GM23338 (cell line): Measurements from ENCODE around the gene ZNF441. TPM values are rescaled to one million over a fixed set of nuclear protein-coding genes. Genes with fewer than 3 reads are reported as not detected.

Source experiments
- ATAC-seq: fragments of 200-7000 bp; cut with Tn5 transposase; 3 replicates; pipeline ENCODE4 v1.9.1; 2020
- DNase-seq: peaks from one replicate; pipeline ENCODE4 v3.0.0-alpha.2; 2015; ENCODE audit warnings: low spot score
- H2AFZ ChIP-seq: fragments of 200-600 bp; sonication (generic); 2 replicates; pipeline ENCODE4 v1.8.0; 2016; ENCODE audit warnings: antibody characterized with exemption, mild to moderate bottlenecking, moderate library complexity
- H3F3A ChIP-seq: fragments of 200-600 bp; sonication (generic); replicated peaks from 2 replicates; pipeline ENCODE4 v1.8.0; 2017; ENCODE audit warnings: antibody characterized with exemption, mixed run types, low read depth
- H3K27ac ChIP-seq: fragments of 200-600 bp; sonication (generic); 2 replicates; pipeline ENCODE4 v1.6.1; 2016; ENCODE audit warnings: low read depth
- H3K27me3 ChIP-seq: fragments of 200-600 bp; sonication (generic); 2 replicates; pipeline ENCODE4 v1.8.0; 2016; ENCODE audit warnings: mild to moderate bottlenecking, mixed run types, moderate library complexity; ENCODE audit not compliant: insufficient read depth
- H3K36me3 ChIP-seq: fragments of 200-600 bp; sonication (generic); 2 replicates; pipeline ENCODE4 v1.8.0; 2016; ENCODE audit warnings: mild to moderate bottlenecking; ENCODE audit not compliant: insufficient read depth
- H3K4me1 ChIP-seq: fragments of 200-600 bp; sonication (generic); 2 replicates; pipeline ENCODE4 v1.8.0; 2016; ENCODE audit warnings: mild to moderate bottlenecking, moderate library complexity; ENCODE audit not compliant: insufficient read depth
- H3K4me2 ChIP-seq: fragments of 200-600 bp; sonication (generic); 2 replicates; pipeline ENCODE4 v1.7.1; 2017; ENCODE audit warnings: mixed run types
- H3K4me3 ChIP-seq: fragments of 200-600 bp; sonication (generic); 2 replicates; pipeline ENCODE4 v1.6.1; 2016; ENCODE audit warnings: mixed run types
- H3K79me2 ChIP-seq: fragments of 200-600 bp; sonication (generic); replicated peaks from 2 replicates; pipeline ENCODE4 v1.8.0; 2017; ENCODE audit warnings: mild to moderate bottlenecking; ENCODE audit not compliant: insufficient read depth
- H3K9me2 ChIP-seq: fragments of 200-600 bp; sonication (generic); 2 replicates; pipeline ENCODE4 v1.8.0; 2017; ENCODE audit not compliant: insufficient read depth
- H4K20me1 ChIP-seq: fragments of 200-600 bp; sonication (generic); replicated peaks from 2 replicates; pipeline ENCODE4 v1.8.0; 2017; ENCODE audit warnings: mild to moderate bottlenecking; ENCODE audit not compliant: insufficient read depth
- H3K27ac Mint-ChIP-seq: 2 replicates; pipeline ENCODE4 v1.8.0; 2020; ENCODE audit warnings: inconsistent platforms, mild to moderate bottlenecking, moderate library complexity, mixed read lengths
- H3K27me3 Mint-ChIP-seq: 3 replicates; pipeline ENCODE4 v1.8.0; 2022; ENCODE audit warnings: low read depth, mild to moderate bottlenecking, moderate library complexity, mixed read lengths, inconsistent platforms; ENCODE audit not compliant: insufficient read depth, poor library complexity
- H3K36me3 Mint-ChIP-seq: 3 replicates; pipeline ENCODE4 v1.8.0; 2021; ENCODE audit warnings: low read depth, mild to moderate bottlenecking, inconsistent platforms, moderate library complexity, mixed read lengths
- H3K4me1 Mint-ChIP-seq: 3 replicates; pipeline ENCODE4 v1.8.0; 2020; ENCODE audit warnings: mild to moderate bottlenecking, inconsistent platforms, mixed read lengths
- H3K4me3 Mint-ChIP-seq: 3 replicates; pipeline ENCODE4 v1.8.0; 2021; ENCODE audit warnings: moderate library complexity, mild to moderate bottlenecking, inconsistent platforms, mixed read lengths
- H3K9me3 Mint-ChIP-seq: 3 replicates; pipeline ENCODE4 v1.8.0; 2020; ENCODE audit warnings: moderate library complexity, mild to moderate bottlenecking, inconsistent platforms, mixed read lengths
- CTCF ChIP-seq, 2 experiments: fragments of 200-600 bp in 1 of 2; sonication (generic) in 1 of 2; conservative IDR thresholded peaks; 2 replicates each; pipeline versions ENCODE4 v1.5.1 to v1.6.1; 2016 to 2017; ENCODE audit warnings: antibody characterized with exemption in 2 of 2, low read depth in 2 of 2, mild to moderate bottlenecking in 2 of 2, moderate library complexity in 1 of 2
- EZH2 ChIP-seq: fragments of 200-600 bp; sonication (generic); IDR thresholded peaks from one replicate; pipeline ENCODE4 v1.8.0; 2017; ENCODE audit warnings: antibody characterized with exemption, mild to moderate bottlenecking, low read depth; ENCODE audit not compliant: unreplicated experiment
- JUNB ChIP-seq: IDR thresholded peaks from one replicate; pipeline ENCODE4 v1.6.1; 2016; ENCODE audit warnings: antibody characterized with exemption; ENCODE audit not compliant: unreplicated experiment
- NANOG ChIP-seq: IDR thresholded peaks from 2 replicates; pipeline ENCODE4 v1.6.1; 2016; ENCODE audit warnings: antibody characterized with exemption, borderline replicate concordance
- POLR2AphosphoS5 ChIP-seq: IDR thresholded peaks from 2 replicates; pipeline ENCODE4 v1.6.1; 2016; ENCODE audit warnings: antibody characterized with exemption, low read depth
- REST ChIP-seq: IDR thresholded peaks from one replicate; pipeline ENCODE4 v1.6.1; 2018; ENCODE audit warnings: antibody characterized with exemption; ENCODE audit not compliant: unreplicated experiment
- STAT1 ChIP-seq: IDR thresholded peaks from one replicate; pipeline ENCODE4 v1.6.1; 2016; ENCODE audit warnings: antibody characterized with exemption; ENCODE audit not compliant: unreplicated experiment
- ZNF114 ChIP-seq: fragments of 250-450 bp; sonication (Bioruptor Pico); IDR thresholded peaks from 2 replicates; pipeline ENCODE4 v1.5.0; 2020; ENCODE audit warnings: mild to moderate bottlenecking, moderate library complexity
- ZNF331 ChIP-seq: fragments of 250-450 bp; sonication (Bioruptor Pico); IDR thresholded peaks from 2 replicates; pipeline ENCODE4 v1.5.0; 2020; ENCODE audit warnings: low read depth, mild to moderate bottlenecking, moderate library complexity
- ZNF462 ChIP-seq: fragments of 250-450 bp; sonication (Bioruptor Pico); IDR thresholded peaks from 2 replicates; pipeline ENCODE4 v1.5.0; 2020; ENCODE audit warnings: mild to moderate bottlenecking, moderate library complexity
- polyA plus RNA-seq: library from polyadenylated mRNA; unstranded; fragments of >200 nt; fragmentation: Nextera tagmentation; extraction: Ambion mirVana; gene quantifications from 2 replicates; pipeline ENCODE4 v1.2.1, GENCODE V29; 2016
- total RNA-seq: library from RNA; depleted of rRNA; stranded (reverse); fragments of >200 nt; shearing (Covaris generic); gene quantifications from 2 replicates; pipeline ENCODE4 v1.2.3, GENCODE V29; 2014

ZNF441 gene
- total and polyA plus RNA-seq, 2 experiments from 2014 or later = 0.40 to 0.52 TPM

GRCh38 chr19:11747277-11747676 is 19.5 kb upstream of the ZNF441 start (continued):
- TF ChIP-seq REST (no peak), ZNF331 (CRISPR knock-in tag) (no peak), POLR2AphosphoS5 (no peak)

- H2AFZ ChIP-seq = no peak overlapping the region
- ATAC-seq = no peak
- TF ChIP-seq NANOG (no peak), JUNB (no peak), ZNF114 (CRISPR knock-in tag) (no peak), CTCF (conservative IDR thresholded peaks at IDR 0.05; ENCODE audit: low read depth in 2 of 2) (no peak), ZNF462 (no peak), REST (no peak), POLR2AphosphoS5 (no peak), EZH2 (no peak), ZNF331 (CRISPR knock-in tag) (no peak), STAT1 (no peak)
Observed at GRCh38 chr19:11749751-11750150, 17.0 kb upstream of the ZNF441 start.

More at GRCh38 chr19:11749751-11750150, 17.0 kb upstream of the ZNF441 start:
- Mint-ChIP-seq H3K27me3 (peaks cover 1% of the 10 kb centered on the region), H3K4me3 (no peak overlapping the region), H3K36me3 (peaks cover 22% of the 10 kb centered on the region; the same call in 2 of the 3 replicates), H3K4me1 (no peaks in the 10 kb centered on the region), H3K9me3 (peaks cover 87% of the 10 kb centered on the region), H3K27ac (no peak overlapping the region)
- Histone ChIP-seq H3K4me1 (no peaks in the 10 kb centered on the region), H3K4me3 (no peak overlapping the region), H3K27ac (no peak overlapping the region), H3K79me2 (no peaks in the 10 kb centered on the region), H3K4me2 (no peak overlapping the region), H3K36me3 (no peaks in the 10 kb centered on the region; the same call in 1 of the 2 replicates), H4K20me1 (no peaks in the 10 kb centered on the region), H3K27me3 (no peaks in the 10 kb centered on the region), H3F3A (no peaks in the 10 kb centered on the region), H3K9me2 (no peaks in the 10 kb centered on the region)
- no peak for DNase-seq
